Neural crest cell (in vitro differentiated cells): ENCODE measurements around the gene MCC. TPM values are rescaled to one million over a fixed set of nuclear protein-coding genes. Genes with fewer than 3 reads are reported as not detected.

Source experiments
- DNase-seq: peaks from one replicate; pipeline ENCODE4 v3.0.0; 2021; ENCODE audit warnings: low read depth, mixed read lengths, low spot score
- H3K27ac Mint-ChIP-seq: one replicate; pipeline ENCODE4 v1.8.0; 2021; ENCODE audit warnings: mild to moderate bottlenecking, mixed read lengths; ENCODE audit not compliant: unreplicated experiment
- H3K27me3 Mint-ChIP-seq: 2 replicates; pipeline ENCODE4 v1.8.0; 2021; ENCODE audit warnings: low read depth, mild to moderate bottlenecking, mixed read lengths
- H3K36me3 Mint-ChIP-seq: 2 replicates; pipeline ENCODE4 v1.8.0; 2021; ENCODE audit warnings: low read depth, mild to moderate bottlenecking, mixed read lengths
- H3K4me1 Mint-ChIP-seq: 2 replicates; pipeline ENCODE4 v1.8.0; 2021; ENCODE audit warnings: mixed read lengths
- H3K4me3 Mint-ChIP-seq: one replicate; pipeline ENCODE4 v1.8.0; 2021; ENCODE audit warnings: mild to moderate bottlenecking, mixed read lengths
- H3K9me3 Mint-ChIP-seq: 2 replicates; pipeline ENCODE4 v1.8.0; 2021; ENCODE audit warnings: mixed read lengths
- CTCF ChIP-seq: fragments of 200-600 bp; sonication (generic); conservative IDR thresholded peaks from 2 replicates; pipeline ENCODE4 v1.5.0; 2021; ENCODE audit warnings: antibody characterized with exemption, mild to moderate bottlenecking
- total RNA-seq: library from RNA; stranded (reverse); gene quantifications from 2 replicates; pipeline ENCODE4 v1.2.1, GENCODE V29; 2021

MCC gene
- total RNA-seq, 1 donor from 2014 or later = 10.8 TPM

- H3K9me3 Mint-ChIP-seq = peaks cover 3% of the 10 kb centered on the region
- no peaks in the 10 kb centered on the region for H3K27me3 Mint-ChIP-seq
- TF ChIP-seq CTCF = no peak
- H3K4me1 Mint-ChIP-seq = peaks cover 9% of the 10 kb centered on the region
- no peak overlapping the region for H3K4me3 Mint-ChIP-seq
- no peak for DNase-seq
- no peak overlapping the region for H3K27ac Mint-ChIP-seq
- peaks cover 7% of the 10 kb centered on the region for H3K36me3 Mint-ChIP-seq
Measured at GRCh38 chr5:113187906-113188305, 300.3 kb downstream of the MCC start.

GRCh38 chr5:113186061-113186460 is 302.2 kb downstream of the MCC start:
- H3K36me3 Mint-ChIP-seq = no peaks in the 10 kb centered on the region
- no peak for DNase-seq
- H3K9me3 Mint-ChIP-seq = no peaks in the 10 kb centered on the region
- H3K27me3 Mint-ChIP-seq = no peaks in the 10 kb centered on the region
- H3K4me1 Mint-ChIP-seq = peaks cover 9% of the 10 kb centered on the region
- TF ChIP-seq CTCF = no peak
- no peak overlapping the region for H3K4me3 Mint-ChIP-seq
- H3K27ac Mint-ChIP-seq = no peak overlapping the region

DNA sequence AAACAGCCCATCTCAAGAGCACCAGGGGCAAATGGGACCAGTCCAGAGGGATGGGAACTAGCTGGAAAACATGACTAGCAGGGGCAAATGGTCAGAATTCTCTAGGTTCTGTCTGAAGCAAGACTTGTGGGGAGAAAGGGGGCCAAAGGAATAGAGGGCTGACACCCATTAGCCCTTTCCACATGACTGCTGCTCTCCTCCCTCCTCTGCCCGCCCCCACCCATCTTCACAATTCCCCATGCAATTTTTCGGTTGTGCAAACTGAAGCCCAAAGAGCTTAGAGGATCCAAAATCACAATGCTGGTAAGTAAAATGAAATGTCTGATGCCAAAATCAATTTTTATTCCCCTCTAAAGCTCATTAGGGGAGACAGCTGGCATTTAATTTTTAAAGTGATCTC is 304.6 kb downstream of the MCC start:
- DNase-seq = no peak
- H3K36me3 Mint-ChIP-seq = no peaks in the 10 kb centered on the region
- no peaks in the 10 kb centered on the region for H3K9me3 Mint-ChIP-seq
- H3K4me1 Mint-ChIP-seq = peaks cover 9% of the 10 kb centered on the region
- no peak overlapping the region for H3K27ac Mint-ChIP-seq
- no peak overlapping the region for H3K4me3 Mint-ChIP-seq
- TF ChIP-seq CTCF = no peak
- no peaks in the 10 kb centered on the region for H3K27me3 Mint-ChIP-seq

DNA sequence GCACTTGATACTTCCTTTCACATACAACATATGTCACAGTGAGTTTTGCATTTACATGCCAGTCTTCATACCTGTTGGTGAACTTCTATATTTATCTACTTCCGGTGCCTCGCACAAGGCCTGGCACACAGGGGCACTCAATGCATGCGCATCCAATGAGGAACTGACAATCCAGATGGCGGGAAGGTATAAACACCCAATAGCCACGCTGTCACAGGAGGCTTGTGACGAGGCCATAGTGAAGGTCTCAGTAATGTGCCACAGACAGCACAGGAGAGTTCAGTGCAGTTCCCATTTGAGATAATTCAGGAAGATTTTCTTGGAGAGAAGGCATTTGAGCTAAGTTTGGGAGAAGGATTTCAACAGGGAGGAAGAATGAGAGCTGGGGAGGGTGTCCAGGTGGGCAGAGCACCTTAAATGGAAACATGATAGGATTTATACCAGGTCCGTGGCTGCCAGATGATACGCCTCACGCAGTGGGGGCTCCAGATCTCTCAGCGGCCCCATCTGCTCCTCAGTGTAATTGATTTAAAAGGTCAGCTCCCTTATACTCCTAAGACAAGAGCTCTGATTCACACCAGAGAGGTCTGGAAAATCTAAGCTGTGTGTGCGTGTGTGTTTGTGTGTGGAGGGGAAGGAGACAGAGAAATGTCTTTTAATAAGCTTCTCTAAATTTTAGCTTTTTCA is 305.5 kb downstream of the MCC start:
- H3K27me3 Mint-ChIP-seq = no peaks in the 10 kb centered on the region
- no peaks in the 10 kb centered on the region for H3K9me3 Mint-ChIP-seq
- no peak overlapping the region for H3K4me3 Mint-ChIP-seq
- no peak overlapping the region for H3K27ac Mint-ChIP-seq
- DNase-seq = no peak
- no peaks in the 10 kb centered on the region for H3K36me3 Mint-ChIP-seq
- no peak for TF ChIP-seq CTCF
- peaks cover 9% of the 10 kb centered on the region for H3K4me1 Mint-ChIP-seq

DNA sequence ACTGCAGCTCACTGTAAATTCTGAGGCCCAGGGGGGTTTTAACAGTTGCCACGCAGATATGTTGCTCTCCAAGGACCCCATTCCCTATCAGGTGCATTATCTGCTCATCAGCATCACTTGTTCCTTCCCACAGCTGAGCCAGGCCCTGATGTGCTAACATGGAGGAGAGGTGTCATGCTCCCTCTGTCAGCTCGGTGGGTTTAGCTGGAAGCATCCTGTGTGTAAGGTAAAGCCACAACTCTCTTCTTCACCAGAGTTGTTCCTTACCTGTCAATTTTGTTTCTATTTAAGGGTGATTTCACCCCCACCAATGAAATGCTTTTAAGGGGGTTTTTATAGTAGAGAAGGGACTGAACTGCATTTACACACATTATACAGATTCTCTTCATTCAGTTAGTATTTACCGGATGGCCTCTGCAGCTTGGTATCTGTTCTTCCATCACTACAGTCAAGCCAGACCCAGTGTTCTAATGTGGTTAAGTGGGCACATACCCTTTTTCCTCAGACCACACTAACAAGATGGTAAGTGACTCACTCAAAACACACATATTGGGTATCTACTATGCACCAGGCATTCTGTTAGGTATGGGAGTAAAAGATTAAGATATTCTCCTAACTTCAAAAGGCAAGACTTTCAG is 306.3 kb downstream of the MCC start:
- DNase-seq = no peak
- no peak overlapping the region for H3K27ac Mint-ChIP-seq
- no peaks in the 10 kb centered on the region for H3K36me3 Mint-ChIP-seq
- H3K4me1 Mint-ChIP-seq = peaks cover 9% of the 10 kb centered on the region
- H3K4me3 Mint-ChIP-seq = no peak overlapping the region
- TF ChIP-seq CTCF = no peak
- H3K27me3 Mint-ChIP-seq = no peaks in the 10 kb centered on the region
- no peaks in the 10 kb centered on the region for H3K9me3 Mint-ChIP-seq
